VCaP (cell line): Measurements from ENCODE around the gene ISY1.
A peak's percentile ranks its signal among the peaks of the same experiment; 100 is the strongest.

Experiments
- H3K27ac ChIP-seq: fragments of 450-650 bp; 2 replicates; pipeline ENCODE4 v1.5.1; 2017
- TF ChIP-seq, protein P1 (sequence below): fragments of 450-650 bp; conservative IDR thresholded peaks from 2 replicates; pipeline ENCODE4 v1.5.1; 2017; ENCODE audit warnings: mild to moderate bottlenecking, moderate library complexity

The ISY1 gene

DNA sequence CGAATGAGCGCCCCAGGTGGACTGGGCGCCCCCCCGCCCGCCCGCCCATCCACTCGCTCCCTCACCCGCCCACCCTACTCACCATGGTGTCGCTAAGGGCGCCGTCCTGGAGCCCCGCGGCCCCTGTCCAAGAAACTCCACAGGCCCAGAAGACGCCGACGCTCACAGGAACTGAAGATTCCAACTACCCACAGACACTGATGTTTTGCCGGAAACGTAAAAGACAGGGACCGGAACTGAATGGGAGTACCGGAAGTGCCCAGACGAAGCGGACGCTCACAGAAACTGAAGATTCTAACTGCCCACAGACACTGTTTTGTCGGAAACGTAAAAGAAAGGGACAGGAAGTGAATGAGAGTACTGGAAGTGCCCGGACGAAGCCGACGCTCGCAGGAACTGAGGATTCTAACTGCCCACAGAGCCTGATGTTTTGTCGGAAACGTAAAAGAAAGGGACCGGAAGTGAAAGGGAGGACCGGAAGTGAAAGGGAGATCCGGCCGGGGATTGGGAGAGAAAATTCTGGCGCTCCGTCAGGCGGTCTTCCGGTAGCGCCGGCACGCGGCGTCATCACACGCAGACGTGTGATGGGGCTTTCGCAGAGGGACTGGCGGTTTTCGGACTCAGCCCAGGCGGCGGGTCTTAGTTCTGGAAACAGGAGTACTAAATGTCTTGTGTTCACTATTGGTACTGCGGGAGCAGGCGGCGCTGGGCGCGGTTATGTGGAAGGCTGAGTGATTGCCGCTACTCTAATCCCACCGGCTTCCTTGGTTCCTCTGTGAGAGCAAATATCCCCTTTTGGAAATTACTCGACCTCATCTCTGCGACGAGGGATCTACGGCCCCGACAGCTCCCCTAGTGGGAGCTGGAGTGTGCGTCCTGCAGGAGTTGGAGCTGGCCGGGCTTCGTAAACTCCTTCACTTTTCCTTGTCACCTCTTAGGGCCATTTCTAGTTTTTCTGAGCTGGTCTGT, at the start of gene ISY1:
Gene ISY1 (minus strand): TSS at position 173 of the 969 bp plus-strand sequence. CDS start 88 bp downstream, at position 85.
- TF ChIP-seq, protein P1, sequence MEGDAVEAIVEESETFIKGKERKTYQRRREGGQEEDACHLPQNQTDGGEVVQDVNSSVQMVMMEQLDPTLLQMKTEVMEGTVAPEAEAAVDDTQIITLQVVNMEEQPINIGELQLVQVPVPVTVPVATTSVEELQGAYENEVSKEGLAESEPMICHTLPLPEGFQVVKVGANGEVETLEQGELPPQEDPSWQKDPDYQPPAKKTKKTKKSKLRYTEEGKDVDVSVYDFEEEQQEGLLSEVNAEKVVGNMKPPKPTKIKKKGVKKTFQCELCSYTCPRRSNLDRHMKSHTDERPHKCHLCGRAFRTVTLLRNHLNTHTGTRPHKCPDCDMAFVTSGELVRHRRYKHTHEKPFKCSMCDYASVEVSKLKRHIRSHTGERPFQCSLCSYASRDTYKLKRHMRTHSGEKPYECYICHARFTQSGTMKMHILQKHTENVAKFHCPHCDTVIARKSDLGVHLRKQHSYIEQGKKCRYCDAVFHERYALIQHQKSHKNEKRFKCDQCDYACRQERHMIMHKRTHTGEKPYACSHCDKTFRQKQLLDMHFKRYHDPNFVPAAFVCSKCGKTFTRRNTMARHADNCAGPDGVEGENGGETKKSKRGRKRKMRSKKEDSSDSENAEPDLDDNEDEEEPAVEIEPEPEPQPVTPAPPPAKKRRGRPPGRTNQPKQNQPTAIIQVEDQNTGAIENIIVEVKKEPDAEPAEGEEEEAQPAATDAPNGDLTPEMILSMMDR = peak; percentile 88
- H3K27ac ChIP-seq = peak within 1 kb of the TSS; percentile 96

DNA sequence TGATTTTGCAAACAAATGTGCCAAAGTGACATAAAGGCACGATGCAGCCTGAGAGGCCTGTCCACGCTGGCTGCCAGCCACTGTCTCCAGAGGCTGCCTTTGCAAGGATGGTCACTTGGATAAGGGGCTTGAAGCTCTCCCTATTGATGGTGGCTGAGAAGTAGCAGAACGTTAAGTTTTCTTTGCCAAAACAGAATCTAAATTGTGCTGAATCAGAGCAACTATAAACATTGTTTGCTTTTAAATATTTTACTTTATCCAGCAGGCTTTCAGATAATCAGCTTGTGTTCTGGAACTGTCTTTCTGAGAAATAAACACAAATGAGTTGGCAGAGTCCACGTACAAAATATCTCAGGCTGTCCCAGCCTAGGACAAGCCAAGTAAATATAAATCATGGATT, 46.6 kb upstream of the ISY1 start:
- peak overlapping the region; percentile 74 for H3K27ac ChIP-seq
- TF ChIP-seq, protein P1 = no peak

DNA sequence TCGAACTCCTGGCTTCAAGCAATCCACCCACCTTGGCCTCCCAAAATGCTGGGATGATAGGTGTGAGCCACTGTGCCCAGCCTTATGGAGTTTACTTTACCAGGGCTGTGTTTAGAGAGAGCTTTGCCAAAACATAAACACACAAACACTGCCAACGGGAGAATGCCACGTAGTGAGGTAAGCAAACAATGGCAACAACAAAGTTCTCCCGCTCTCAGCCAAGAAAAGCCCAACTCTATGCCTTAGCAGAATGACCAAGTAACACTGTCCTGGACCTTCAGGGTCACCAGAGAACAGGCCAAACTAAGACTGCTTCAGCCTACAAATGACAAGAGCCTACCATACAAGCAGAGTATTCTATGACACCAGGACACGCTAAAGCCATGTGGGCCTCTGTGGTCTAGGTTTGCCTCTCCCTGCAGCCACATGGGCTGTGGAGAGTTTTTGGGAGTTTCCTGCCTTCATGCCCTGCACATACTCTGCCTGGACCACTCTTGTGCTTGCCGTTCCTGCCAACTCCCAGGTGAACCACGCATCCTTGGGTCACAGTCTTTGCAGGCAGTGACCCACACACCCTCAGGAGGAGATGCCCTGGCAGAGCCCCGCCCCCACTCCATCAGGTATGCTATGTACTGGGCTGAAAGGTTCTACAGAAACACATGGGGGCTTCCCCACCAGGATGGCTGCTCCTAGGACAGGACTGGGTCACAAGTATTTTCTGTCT, 44.4 kb upstream of the ISY1 start:
- TF ChIP-seq, protein P1 = no peak
- H3K27ac ChIP-seq = no peak overlapping the region

DNA sequence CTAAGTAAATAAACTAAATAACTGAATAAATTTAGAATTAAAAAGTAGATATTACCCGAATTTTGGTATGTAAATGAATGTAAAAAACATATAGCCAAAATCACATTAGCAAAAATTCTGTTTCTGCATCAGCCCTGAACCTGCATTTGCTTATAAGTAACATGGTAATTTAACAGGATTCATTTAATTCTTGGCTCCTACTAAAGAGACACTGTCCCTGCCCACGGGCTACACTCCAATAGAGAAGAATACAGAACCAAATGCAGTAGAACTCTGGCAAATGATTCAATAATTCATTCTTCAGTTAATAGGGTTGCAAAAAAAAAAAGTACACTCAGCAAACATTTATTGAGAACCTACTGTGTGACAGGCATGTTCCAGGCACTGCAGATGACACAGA, 43.6 kb upstream of the ISY1 start:
- TF ChIP-seq, protein P1 = no peak

DNA sequence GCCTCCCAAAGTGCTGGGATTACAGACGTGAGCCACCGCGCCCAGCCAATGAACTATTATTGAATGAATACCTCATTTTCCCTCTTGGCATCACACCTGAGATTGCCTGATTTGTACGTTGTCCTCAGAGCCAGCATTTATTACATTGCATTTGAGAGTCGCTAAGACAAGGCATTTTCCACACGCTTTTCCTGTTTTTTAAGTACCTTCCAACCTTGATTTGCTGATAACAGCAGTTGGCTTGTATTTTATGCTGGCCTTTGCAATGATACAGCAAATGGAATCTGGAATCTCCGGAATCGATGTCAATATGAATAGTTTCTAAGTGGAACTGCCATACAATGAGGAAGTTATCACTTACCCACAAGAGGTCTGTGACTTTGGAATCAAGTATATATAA, 38.5 kb upstream of the ISY1 start:
- TF ChIP-seq, protein P1 = no peak
- H3K27ac ChIP-seq = peak overlapping the region; percentile 93

More for the DNA sequence above, 43.6 kb upstream of the ISY1 start:
- no peak overlapping the region for H3K27ac ChIP-seq

DNA sequence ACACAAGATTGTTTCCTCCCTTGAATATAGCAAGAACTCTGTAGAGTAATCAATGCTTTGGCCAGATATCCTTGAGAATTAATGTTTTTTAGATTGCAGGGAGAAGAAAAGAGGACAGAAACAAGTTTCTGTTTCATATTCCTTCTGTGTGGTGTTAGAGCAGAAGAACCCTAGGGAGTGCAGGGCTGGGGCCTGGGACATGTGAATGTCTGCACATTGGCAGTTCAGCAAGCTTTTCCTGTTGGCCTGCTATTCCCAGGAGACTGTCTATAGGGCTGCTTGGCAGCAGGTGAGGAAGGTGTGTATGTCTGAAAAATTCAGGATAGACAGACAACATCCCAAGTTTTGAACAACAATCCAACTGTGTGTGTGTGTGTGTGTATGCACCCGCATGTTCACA, 36.5 kb upstream of the ISY1 start:
- peak overlapping the region; percentile 93 for H3K27ac ChIP-seq

More for the DNA sequence above, 36.5 kb upstream of the ISY1 start:
- TF ChIP-seq, protein P1 = no peak
